Measurements from ENCODE around the gene OPN4. TPM values are rescaled to one million over a fixed set of nuclear protein-coding genes. Genes with fewer than 3 reads are reported as not detected.

OPN4 gene
- total and polyA plus RNA-seq, 2 donors (not counting 3 experiments of a cell fraction or from before 2014, with no cell fraction given) = not detected

DNA sequence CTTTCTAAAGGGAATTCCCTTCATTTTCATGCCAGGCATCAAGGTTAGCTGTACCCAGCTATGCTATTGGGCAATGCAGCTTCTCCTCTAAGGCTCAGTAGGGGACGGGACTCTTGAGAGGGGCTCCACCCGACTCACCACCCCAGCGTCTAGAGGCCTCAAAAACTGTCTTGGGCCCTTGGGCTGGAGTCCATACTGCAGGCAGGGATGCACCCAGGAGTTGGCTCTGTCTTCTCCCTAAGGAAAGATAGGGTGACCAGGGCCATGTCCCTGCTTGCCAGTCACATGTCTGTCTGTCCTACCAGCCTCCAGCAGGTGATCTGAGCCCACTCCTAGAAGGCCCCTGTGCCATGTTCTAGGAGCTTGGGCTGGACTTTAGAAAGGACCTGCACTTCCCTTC lies 1.2 kb downstream of the OPN4 start:
- Histone ChIP-seq H3K27me3 (ENCODE audit: control insufficient read depth in 2 of 2, insufficient read depth in 2 of 2, low read length in 2 of 2) (no peaks in the 10 kb centered on the region), H3K4me3 (replicated peaks in 1 of 3; ENCODE audit: insufficient read depth in 1 of 3, low read depth in 1 of 3, low read length in 3 of 3) (no peak overlapping the region), H3K4me2 (ENCODE audit: insufficient read depth, low read length) (no peak overlapping the region), H3K36me3 (ENCODE audit: control insufficient read depth in 2 of 2, extremely low read depth in 1 of 2, insufficient read depth in 2 of 2, low read length in 2 of 2) (no peaks in the 10 kb centered on the region), H2AFZ (ENCODE audit: low read depth, low read length) (no peak overlapping the region), H3K27ac (ENCODE audit: insufficient read depth, low read depth, low read length) (no peak overlapping the region), H3K4me1 (ENCODE audit: control insufficient read depth, extremely low read depth, insufficient read depth, low read length) (no peaks in the 10 kb centered on the region), H3K79me2 (ENCODE audit: control insufficient read depth, insufficient read depth, low read length) (no peaks in the 10 kb centered on the region), H3K9ac (replicated peaks; ENCODE audit: extremely low read depth, insufficient read depth, low read length) (no peak overlapping the region), H4K20me1 (replicated peaks; ENCODE audit: control insufficient read depth, extremely low read depth, insufficient read depth, low read length) (no peaks in the 10 kb centered on the region), H3K9me3 (replicated peaks; ENCODE audit: control insufficient read depth, insufficient read depth, low read length) (no peaks in the 10 kb centered on the region), H3K9me1 (replicated peaks; ENCODE audit: control insufficient read depth, extremely low read depth, insufficient read depth, low read length) (no peaks in the 10 kb centered on the region)
- DNase-seq (ENCODE audit: low read depth, low spot score) (no peak), FAIRE-seq (no peak)
- intact Hi-C loops (cut with micrococcal nuclease) (no loop called here), dilution Hi-C loops (cut with MboI; ENCODE audit: extremely low pct_ligation_motif_present, low sequenced_read_pairs) (no loop called here)
- no TSS peak for BruUV-seq (replicated peaks)
- CTCF ChIA-PET = no interaction called here
- POLR2A ChIA-PET = no interaction called here
- no peak for TF ChIP-seq FOS (IDR thresholded peaks at IDR 0.05; ENCODE audit: borderline replicate concordance, insufficient read depth, low read length)
- TF ChIP-seq GATA2 (IDR thresholded peaks at IDR 0.05; ENCODE audit: insufficient read depth, insufficient read length, low read depth, low read length) = no peak
- TF ChIP-seq JUN (IDR thresholded peaks at IDR 0.05; ENCODE audit: borderline replicate concordance, insufficient read depth, insufficient read length, low read depth) = no peak
- no peak for TF ChIP-seq POLR2AphosphoS5 (IDR thresholded peaks at IDR 0.05; ENCODE audit: insufficient read depth, low read depth, low read length)
- TF ChIP-seq EZH2 (IDR thresholded peaks at IDR 0.05; ENCODE audit: borderline replicate concordance, low read depth, low read length, severe bottlenecking) = no peak
- no peak for TF ChIP-seq MYC (IDR thresholded peaks at IDR 0.05; ENCODE audit: low read depth, low read length)
- no peak for TF ChIP-seq POLR2A (IDR thresholded peaks at IDR 0.05; ENCODE audit: low read depth, low read length)

DNA sequence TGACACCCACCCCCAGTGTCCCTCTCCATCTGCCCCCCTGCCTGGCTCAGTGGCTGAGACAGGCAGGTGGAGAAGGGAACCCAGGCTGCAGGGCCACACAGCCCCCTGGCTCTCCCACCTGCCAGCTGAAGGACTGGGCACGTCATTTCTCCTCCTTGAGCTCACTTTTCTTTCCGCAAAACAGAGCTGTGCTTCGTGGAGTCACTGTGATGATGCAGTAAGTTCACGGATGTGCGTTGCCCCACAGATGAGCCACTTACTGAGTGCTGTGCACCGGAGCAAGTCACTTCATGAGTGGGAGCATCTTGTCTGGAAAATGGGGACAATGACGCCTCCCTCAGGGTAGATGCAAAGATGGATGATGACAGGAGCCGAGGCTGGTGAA lies 2.7 kb downstream of the OPN4 start:
- ChIA-PET POLR2A (no interaction called here), CTCF (no interaction called here)
- H3K79me2 ChIP-seq (ENCODE audit: control insufficient read depth, insufficient read depth, low read length) = no peaks in the 10 kb centered on the region
- no peaks in the 10 kb centered on the region for H3K9me3 ChIP-seq (replicated peaks; ENCODE audit: control insufficient read depth, insufficient read depth, low read length)
- no TSS peak for BruUV-seq (replicated peaks)
- no peak for DNase-seq (ENCODE audit: low read depth, low spot score)
- no peak for TF ChIP-seq GATA2 (IDR thresholded peaks at IDR 0.05; ENCODE audit: insufficient read depth, insufficient read length, low read depth, low read length)
- dilution Hi-C loops (cut with MboI; ENCODE audit: extremely low pct_ligation_motif_present, low sequenced_read_pairs) (no loop called here), intact Hi-C loops (cut with micrococcal nuclease) (no loop called here)
- H3K4me2 ChIP-seq (ENCODE audit: insufficient read depth, low read length) = no peak overlapping the region
- H3K9me1 ChIP-seq (replicated peaks; ENCODE audit: control insufficient read depth, extremely low read depth, insufficient read depth, low read length) = no peaks in the 10 kb centered on the region
- no peaks in the 10 kb centered on the region for H3K4me1 ChIP-seq (ENCODE audit: control insufficient read depth, extremely low read depth, insufficient read depth, low read length)
- no peak overlapping the region for H2AFZ ChIP-seq (ENCODE audit: low read depth, low read length)
- no peaks in the 10 kb centered on the region for H3K27me3 ChIP-seq (ENCODE audit: control insufficient read depth in 2 of 2, insufficient read depth in 2 of 2, low read length in 2 of 2)
- H3K4me3 ChIP-seq (replicated peaks in 1 of 3; ENCODE audit: insufficient read depth in 1 of 3, low read depth in 1 of 3, low read length in 3 of 3) = no peak overlapping the region
- H3K36me3 ChIP-seq (ENCODE audit: control insufficient read depth in 2 of 2, extremely low read depth in 1 of 2, insufficient read depth in 2 of 2, low read length in 2 of 2) = no peaks in the 10 kb centered on the region
- no peak for FAIRE-seq
- H4K20me1 ChIP-seq (replicated peaks; ENCODE audit: control insufficient read depth, extremely low read depth, insufficient read depth, low read length) = no peaks in the 10 kb centered on the region
- no peak overlapping the region for H3K27ac ChIP-seq (ENCODE audit: insufficient read depth, low read depth, low read length)
- H3K9ac ChIP-seq (replicated peaks; ENCODE audit: extremely low read depth, insufficient read depth, low read length) = no peak overlapping the region

All from endothelial cell of umbilical vein (primary cell).